Vagina (tissue), 2 donors: ENCODE measurements around the gene FRMD4A. TPM values are rescaled to one million over a fixed set of nuclear protein-coding genes. Genes with fewer than 3 reads are reported as not detected.
A peak's percentile ranks its signal among the peaks of the same experiment; 100 is the strongest.
"Not testable (repeated sequence)": the region's sequence is repeated elsewhere in the genome, so short reads cannot be mapped to it uniquely, and the experiment has no call there.

Experiments used
- DNase-seq, 2 donors: peaks; one replicate each; pipeline ENCODE4 v3.0.0-alpha.2; 2017; ENCODE audit errors: extremely low spot score in 2 of 2
- H3K27ac ChIP-seq: fragments of 200-600 bp; sonication (generic); one replicate; pipeline ENCODE4 v1.5.1; 2019
- H3K27me3 ChIP-seq: fragments of 200-600 bp; sonication (generic); one replicate; pipeline ENCODE4 v1.5.1; 2019
- H3K36me3 ChIP-seq, 2 donors: fragments of 200-600 bp; sonication (generic); one replicate each; pipeline ENCODE4 v1.5.1; 2017 to 2019
- H3K4me1 ChIP-seq: fragments of 200-600 bp; sonication (generic); one replicate; pipeline ENCODE4 v1.5.1; 2019
- H3K4me3 ChIP-seq, 2 donors: fragments of 200-600 bp; sonication (generic); 1 replicate in 1 of 2; 2 replicates in 1 of 2; pipeline ENCODE4 v1.5.1; 2016 to 2019
- H3K9me3 ChIP-seq: fragments of 200-600 bp; sonication (generic); one replicate; pipeline ENCODE4 v1.5.1; 2019
- POLR2A ChIP-seq, 2 donors: fragments of 450-650 bp; IDR thresholded peaks; one replicate each; pipeline ENCODE4 v1.6.1; 2017; ENCODE audit warnings: antibody characterized with exemption in 2 of 2, mild to moderate bottlenecking in 2 of 2, moderate library complexity in 2 of 2
- POLR2AphosphoS5 ChIP-seq, 2 donors: sonication (generic); formaldehyde crosslinking; IDR thresholded peaks; one replicate each; pipeline ENCODE4 v1.9.0; 2017; ENCODE audit warnings: antibody characterized with exemption in 2 of 2, mild to moderate bottlenecking in 2 of 2, low read depth in 1 of 2; ENCODE audit not compliant: insufficient read depth in 1 of 2
- intact Hi-C: fragments of 100-400 bp; cut with DNase I; formaldehyde crosslinking; loops from one replicate; pipeline ENCODE4 v1.15.1; 2023
- total RNA-seq: library from RNA; depleted of rRNA; stranded (reverse); fragments of >200 nt; gene quantifications from one replicate; pipeline ENCODE4 v1.2.3, GENCODE V29; 2016
- TF ChIP-seq, protein P1 (sequence below), 3 experiments: fragments of 450-650 bp in 2 of 3; fragments of 200-600 bp in 1 of 3; sonication (generic) in 1 of 3; IDR thresholded peaks; one replicate each; pipeline ENCODE4 v1.5.1; 2017 to 2019; ENCODE audit warnings: antibody characterized with exemption in 3 of 3, mild to moderate bottlenecking in 2 of 3, moderate library complexity in 2 of 3

Gene FRMD4A
- total RNA-seq, 1 donor from 2014 or later: 24.8 TPM

DNA sequence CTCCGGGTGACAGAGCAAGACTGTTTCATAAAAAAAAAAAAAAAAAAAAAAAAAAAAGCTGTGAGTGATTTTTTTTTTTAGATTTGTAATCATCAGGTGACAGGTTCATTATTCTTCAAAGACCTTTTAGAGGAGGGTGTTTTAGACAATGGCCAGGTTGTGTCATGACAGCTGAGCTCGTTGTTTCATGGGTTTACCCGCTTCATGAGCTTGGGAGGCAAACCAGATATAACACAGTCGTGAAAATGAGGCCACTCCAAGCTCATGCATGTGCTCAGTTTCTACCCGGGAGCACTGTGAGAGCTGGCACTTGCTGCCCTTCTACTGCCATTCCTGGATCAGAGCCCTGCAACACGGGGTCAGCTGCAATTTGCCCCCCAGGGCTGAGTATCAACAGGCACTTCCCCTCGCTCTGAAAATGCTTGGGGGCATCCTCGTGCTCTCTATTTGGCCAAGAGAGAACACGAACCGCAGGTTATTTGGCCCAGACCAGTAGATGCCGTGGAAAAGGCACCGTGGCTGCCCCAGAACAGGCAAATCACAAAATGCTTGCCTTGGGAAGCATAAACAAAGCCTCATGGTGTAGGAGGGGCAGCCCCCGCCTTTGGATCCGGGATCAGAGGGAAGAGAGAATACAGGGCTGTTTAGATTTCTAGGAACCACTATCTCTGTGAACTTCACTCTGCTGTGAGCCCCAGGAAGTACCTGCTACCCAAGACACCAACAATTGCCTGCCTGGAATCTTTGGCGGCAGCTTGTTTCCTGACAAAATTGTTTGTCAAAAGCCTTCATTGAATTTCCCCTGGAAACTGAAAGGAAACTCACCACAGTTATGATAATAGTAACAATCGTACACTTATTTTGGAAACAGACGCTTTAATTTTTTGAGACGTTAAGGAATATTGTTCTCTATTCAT is 371.0 kb downstream of the FRMD4A start:
- peak in 1 of 2 donors; percentile 50 for TF ChIP-seq POLR2AphosphoS5 (IDR thresholded peaks at IDR 0.05; ENCODE audit: insufficient read depth in 1 of 2, low read depth in 1 of 2)
- TF ChIP-seq, protein P1, sequence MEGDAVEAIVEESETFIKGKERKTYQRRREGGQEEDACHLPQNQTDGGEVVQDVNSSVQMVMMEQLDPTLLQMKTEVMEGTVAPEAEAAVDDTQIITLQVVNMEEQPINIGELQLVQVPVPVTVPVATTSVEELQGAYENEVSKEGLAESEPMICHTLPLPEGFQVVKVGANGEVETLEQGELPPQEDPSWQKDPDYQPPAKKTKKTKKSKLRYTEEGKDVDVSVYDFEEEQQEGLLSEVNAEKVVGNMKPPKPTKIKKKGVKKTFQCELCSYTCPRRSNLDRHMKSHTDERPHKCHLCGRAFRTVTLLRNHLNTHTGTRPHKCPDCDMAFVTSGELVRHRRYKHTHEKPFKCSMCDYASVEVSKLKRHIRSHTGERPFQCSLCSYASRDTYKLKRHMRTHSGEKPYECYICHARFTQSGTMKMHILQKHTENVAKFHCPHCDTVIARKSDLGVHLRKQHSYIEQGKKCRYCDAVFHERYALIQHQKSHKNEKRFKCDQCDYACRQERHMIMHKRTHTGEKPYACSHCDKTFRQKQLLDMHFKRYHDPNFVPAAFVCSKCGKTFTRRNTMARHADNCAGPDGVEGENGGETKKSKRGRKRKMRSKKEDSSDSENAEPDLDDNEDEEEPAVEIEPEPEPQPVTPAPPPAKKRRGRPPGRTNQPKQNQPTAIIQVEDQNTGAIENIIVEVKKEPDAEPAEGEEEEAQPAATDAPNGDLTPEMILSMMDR (IDR thresholded peaks at IDR 0.05): no peak
- H3K36me3 ChIP-seq: no peaks in the 10 kb centered on the region
- H3K9me3 ChIP-seq: no peaks in the 10 kb centered on the region
- no peak for DNase-seq
- H3K4me3 ChIP-seq: no peak overlapping the region
- intact Hi-C loops: loop anchor here (5.0 to 10.0 kb wide), 2 partner anchors 172 to 305 kb away; no protein-coding TSS in a partner anchor
- peaks cover 21% of the 10 kb centered on the region for H3K4me1 ChIP-seq
- H3K27ac ChIP-seq: no peak overlapping the region
- H3K27me3 ChIP-seq: no peaks in the 10 kb centered on the region

- Histone ChIP-seq H3K27me3 (no peaks in the 10 kb centered on the region), H3K4me1 (peaks cover 21% of the 10 kb centered on the region), H3K9me3 (no peaks in the 10 kb centered on the region), H3K36me3 (no peaks in the 10 kb centered on the region), H3K4me3 (no peak overlapping the region), H3K27ac (peak overlapping the region; percentile 70)
- intact Hi-C loops: loop anchor here (5.0 to 10.0 kb wide), 2 partner anchors 171 to 303 kb away; no protein-coding TSS in a partner anchor
- no peak for DNase-seq
- TF ChIP-seq POLR2AphosphoS5 (IDR thresholded peaks at IDR 0.05; ENCODE audit: insufficient read depth in 1 of 2, low read depth in 1 of 2) (no peak), POLR2A (IDR thresholded peaks at IDR 0.05) (no peak)
- TF ChIP-seq, protein P1 (IDR thresholded peaks at IDR 0.05): no peak
These were observed 372.9 kb downstream of the FRMD4A start for GRCh38 chr10:13957856-13958255.

- Histone ChIP-seq H3K4me1 (peaks cover 21% of the 10 kb centered on the region), H3K27me3 (no peaks in the 10 kb centered on the region), H3K36me3 (no peaks in the 10 kb centered on the region), H3K9me3 (no peaks in the 10 kb centered on the region), H3K4me3 (peak overlapping the region in 1 of 2 donors; percentile 8), H3K27ac (peak overlapping the region; percentile 70)
- DNase-seq: peak in 1 of 2 donors; percentile 98
- intact Hi-C loops: loop anchor here (5.0 to 10.0 kb wide), 2 partner anchors 170 to 302 kb away; no protein-coding TSS in a partner anchor
- TF ChIP-seq POLR2A (IDR thresholded peaks at IDR 0.05): no peak
- TF ChIP-seq, protein P1 (IDR thresholded peaks at IDR 0.05): peak in 1 of 3 experiments; percentile 57
- TF ChIP-seq POLR2AphosphoS5 (IDR thresholded peaks at IDR 0.05; ENCODE audit: insufficient read depth in 1 of 2, low read depth in 1 of 2): peak; percentile 40 to 67
These were observed 373.9 kb downstream of the FRMD4A start for GRCh38 chr10:13956826-13957225.

- Histone ChIP-seq H3K27ac (peak overlapping the region; percentile 70), H3K9me3 (no peaks in the 10 kb centered on the region), H3K4me1 (peaks cover 13% of the 10 kb centered on the region), H3K36me3 (no peaks in the 10 kb centered on the region), H3K4me3 (no peak overlapping the region), H3K27me3 (no peaks in the 10 kb centered on the region)
- intact Hi-C loops: loop anchor here (5.0 to 10.0 kb wide), 2 partner anchors 168 to 301 kb away; no protein-coding TSS in a partner anchor
- TF ChIP-seq POLR2AphosphoS5 (IDR thresholded peaks at IDR 0.05; ENCODE audit: insufficient read depth in 1 of 2, low read depth in 1 of 2) (no peak), POLR2A (IDR thresholded peaks at IDR 0.05) (no peak)
- TF ChIP-seq, protein P1 (IDR thresholded peaks at IDR 0.05): no peak
- no peak for DNase-seq
These were observed 375.2 kb downstream of the FRMD4A start for GRCh38 chr10:13955409-13956068.

DNA sequence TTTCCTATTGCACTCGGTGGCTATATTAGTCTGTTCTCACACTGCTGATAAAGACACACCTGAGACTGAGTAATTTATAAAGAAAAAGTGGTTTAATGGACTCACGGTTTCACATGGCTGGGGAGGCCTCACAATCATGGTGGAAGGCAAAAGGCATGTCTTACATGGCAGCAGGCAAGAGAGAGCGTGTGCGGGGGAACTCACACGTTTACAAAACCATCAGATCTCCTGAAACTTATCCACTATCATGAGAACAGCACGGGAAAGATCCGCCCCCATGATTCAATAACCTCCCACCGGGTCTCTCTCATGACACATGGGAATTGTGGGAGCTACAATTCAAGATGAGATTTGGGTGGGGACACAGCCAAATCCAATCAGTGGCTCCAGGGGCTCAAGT is 376.5 kb downstream of the FRMD4A start:
- H3K27me3 ChIP-seq, DNase-seq, H3K36me3 ChIP-seq, H3K9me3 ChIP-seq, H3K27ac ChIP-seq, H3K4me1 ChIP-seq, H3K4me3 ChIP-seq: not testable (repeated sequence)
- intact Hi-C loops: loop anchor here (10.0 kb wide), 1 partner anchor 299 kb away; no protein-coding TSS in a partner anchor
